IMR-90 (cell line): ENCODE measurements around the gene AQP9. TPM values are rescaled to one million over a fixed set of nuclear protein-coding genes. Genes with fewer than 3 reads are reported as not detected.

Source experiments
- ATAC-seq: fragments of 200-7000 bp; cut with Tn5 transposase; 2 replicates; pipeline ENCODE4 v1.9.1; 2020; ENCODE audit warnings: low read depth, mild to moderate bottlenecking, moderate library complexity
- BruUV-seq: library from RNA; stranded (reverse); fragments of 400-500 nt; replicated peaks from 2 replicates; lab custom pipeline; 2021; lab: Mats Ljungman, UMichigan
- CTCF ChIA-PET: fragments of 300-600 bp; formaldehyde crosslinking; extraction: SDS; loops from one replicate; lab custom pipeline; 2021; ENCODE audit warnings: antibody characterized with exemption; lab: Yijun Ruan, JAX
- POLR2A ChIA-PET: fragments of 300-600 bp; sonication (Branson Sonifier 250); formaldehyde crosslinking; loops from one replicate; lab custom pipeline; 2022; ENCODE audit warnings: antibody characterized with exemption; ENCODE audit not compliant: unreplicated experiment; lab: Charles Lee
- DNase-seq: peaks from one replicate; pipeline ENCODE4 v3.0.0; 2013
- H2AFZ ChIP-seq: replicated peaks from 2 replicates; pipeline ENCODE3; 2013; ENCODE audit warnings: low read length, mild to moderate bottlenecking; ENCODE audit not compliant: poor library complexity
- H2AK5ac ChIP-seq: 2 replicates; pipeline ENCODE4 v1.6.1; 2013; ENCODE audit warnings: low read depth, low read length, inconsistent platforms
- H2AK9ac ChIP-seq: replicated peaks from 2 replicates; pipeline ENCODE3; 2013; ENCODE audit warnings: mild to moderate bottlenecking, low read depth, low read length, moderate library complexity; ENCODE audit not compliant: poor library complexity
- H2BK120ac ChIP-seq: 2 replicates; pipeline ENCODE4 v1.6.1; 2013; ENCODE audit warnings: low read depth, low read length, inconsistent platforms
- H2BK15ac ChIP-seq: 3 replicates; pipeline ENCODE4 v1.6.1; 2013; ENCODE audit warnings: low read depth, low read length, inconsistent platforms
- H2BK20ac ChIP-seq: 2 replicates; pipeline ENCODE4 v1.6.1; 2013; ENCODE audit warnings: low read depth, mild to moderate bottlenecking, inconsistent platforms, low read length, moderate library complexity
- H2BK5ac ChIP-seq: 2 replicates; pipeline ENCODE4 v1.6.1; 2013; ENCODE audit warnings: mild to moderate bottlenecking, low read depth, low read length, inconsistent platforms; ENCODE audit not compliant: poor library complexity, severe bottlenecking
- H3K14ac ChIP-seq: replicated peaks from 2 replicates; pipeline ENCODE4 v1.6.1; 2013; ENCODE audit warnings: low read depth, low read length, inconsistent platforms
- H3K18ac ChIP-seq: 2 replicates; pipeline ENCODE4 v1.6.1; 2013; ENCODE audit warnings: low read depth, low read length, control low read depth
- H3K23ac ChIP-seq: 2 replicates; pipeline ENCODE4 v1.6.1; 2013; ENCODE audit warnings: low read depth, low read length, inconsistent platforms
- H3K27ac ChIP-seq: 2 replicates; pipeline ENCODE4 v1.5.1; 2013; ENCODE audit warnings: mild to moderate bottlenecking, control low read depth, low read length; ENCODE audit not compliant: insufficient read depth
- H3K27me3 ChIP-seq: 2 replicates; pipeline ENCODE4 v1.6.1; 2013; ENCODE audit warnings: low read length; ENCODE audit not compliant: control insufficient read depth, insufficient read depth
- H3K36me3 ChIP-seq: 2 replicates; pipeline ENCODE4 v1.6.1; 2013; ENCODE audit warnings: low read length, mixed read lengths; ENCODE audit not compliant: control insufficient read depth, insufficient read depth
- H3K4ac ChIP-seq: 2 replicates; pipeline ENCODE4 v1.6.1; 2013; ENCODE audit warnings: low read depth, low read length, inconsistent platforms
- H3K4me1 ChIP-seq: 2 replicates; pipeline ENCODE4 v1.6.1; 2013; ENCODE audit warnings: low read length, mixed read lengths; ENCODE audit not compliant: control insufficient read depth, insufficient read depth
- H3K4me2 ChIP-seq: 2 replicates; pipeline ENCODE4 v1.6.1; 2013; ENCODE audit warnings: low read depth, mild to moderate bottlenecking, control low read depth, low read length, moderate library complexity
- H3K4me3 ChIP-seq: 2 replicates; pipeline ENCODE4 v1.5.1; 2013; ENCODE audit warnings: low read depth, mild to moderate bottlenecking, control low read depth, low read length, moderate library complexity; ENCODE audit not compliant: insufficient read depth
- H3K56ac ChIP-seq: 2 replicates; pipeline ENCODE4 v1.6.1; 2013; ENCODE audit warnings: low read length, inconsistent platforms; ENCODE audit not compliant: insufficient read depth; ENCODE audit errors: extremely low read depth
- H3K79me1 ChIP-seq, 2 experiments: 2 replicates each; pipeline ENCODE4 v1.6.1; 2013; ENCODE audit warnings: low read length in 2 of 2, inconsistent platforms in 1 of 2, low read depth in 1 of 2
- H3K9ac ChIP-seq: 2 replicates; pipeline ENCODE4 v1.6.1; 2013; ENCODE audit warnings: low read depth, low read length, control low read depth
- H3K9me1 ChIP-seq: 2 replicates; pipeline ENCODE4 v1.6.1; 2013; ENCODE audit warnings: low read length, inconsistent platforms; ENCODE audit not compliant: insufficient read depth
- H3K9me3 ChIP-seq: 2 replicates; pipeline ENCODE4 v1.6.1; 2013; ENCODE audit warnings: low read length; ENCODE audit not compliant: control insufficient read depth, insufficient read depth
- H4K20me1 ChIP-seq: 2 replicates; pipeline ENCODE4 v1.6.1; 2013; ENCODE audit warnings: low read length, inconsistent platforms; ENCODE audit not compliant: insufficient read depth
- H4K5ac ChIP-seq: 2 replicates; pipeline ENCODE4 v1.6.1; 2013; ENCODE audit warnings: mild to moderate bottlenecking, low read depth, low read length, control low read depth
- H4K8ac ChIP-seq, 2 experiments: 2 replicates each; pipeline ENCODE4 v1.6.1; 2013; ENCODE audit warnings: low read depth in 2 of 2, low read length in 2 of 2, control low read depth in 1 of 2, inconsistent platforms in 1 of 2
- H4K91ac ChIP-seq: 2 replicates; pipeline ENCODE4 v1.6.1; 2013; ENCODE audit warnings: low read depth, low read length, inconsistent platforms; ENCODE audit not compliant: insufficient read depth
- BHLHE40 ChIP-seq: fragments of 150-350 bp; IDR thresholded peaks from 2 replicates; pipeline ENCODE4 v1.6.1; 2016; ENCODE audit warnings: mild to moderate bottlenecking, low read depth, low read length
- CEBPB ChIP-seq: IDR thresholded peaks from 2 replicates; pipeline ENCODE4 v1.6.1; 2012; ENCODE audit warnings: low read depth, low read length, improper control_type of control experiment
- MAFK ChIP-seq: IDR thresholded peaks from 2 replicates; pipeline ENCODE4 v1.6.1; 2012; ENCODE audit warnings: low read depth, low read length, improper control_type of control experiment
- MAZ ChIP-seq: IDR thresholded peaks from 2 replicates; pipeline ENCODE4 v1.6.1; 2012; ENCODE audit warnings: low read depth, mild to moderate bottlenecking, low read length, improper control_type of control experiment, moderate library complexity, borderline replicate concordance
- MXI1 ChIP-seq: IDR thresholded peaks from 2 replicates; pipeline ENCODE4 v1.6.1; 2012; ENCODE audit warnings: low read depth, mild to moderate bottlenecking, low read length, moderate library complexity, borderline replicate concordance
- NFE2L2 ChIP-seq: fragments of 150-350 bp; IDR thresholded peaks from 2 replicates; pipeline ENCODE4 v1.6.1; 2016; ENCODE audit warnings: low read depth, mild to moderate bottlenecking, low read length
- POLR2A ChIP-seq: IDR thresholded peaks from 2 replicates; pipeline ENCODE4 v1.6.1; 2012; ENCODE audit warnings: mild to moderate bottlenecking, low read depth, low read length
- RAD21 ChIP-seq: IDR thresholded peaks from 2 replicates; pipeline ENCODE4 v1.6.1; 2012; ENCODE audit warnings: low read length, improper control_type of control experiment
- RCOR1 ChIP-seq: IDR thresholded peaks from 2 replicates; pipeline ENCODE4 v1.6.1; 2012; ENCODE audit warnings: mild to moderate bottlenecking, low read length, improper control_type of control experiment; ENCODE audit not compliant: insufficient replicate concordance
- WGBS, 2 experiments: methylation state at CpG; one replicate each; pipeline versions ENCODE4 v1.1.5 to v1.1.7; 2013; ENCODE audit warnings: missing lambda C conversion rate in 2 of 2; ENCODE audit not compliant: insufficient read length in 1 of 2; ENCODE audit errors: extremely low coverage in 2 of 2; 5-methylcytosine and 5-hydroxymethylcytosine counted together
- dilution Hi-C: fragments of 300-500 bp; cut with HindIII; formaldehyde crosslinking; loops from one replicate; pipeline ENCODE4 v1.14.3; 2018; ENCODE audit warnings: low sequenced_read_pairs; ENCODE audit not compliant: unreplicated experiment
- in situ Hi-C: fragments of 300-500 bp; cut with MboI; formaldehyde crosslinking; loops from 3 replicates; pipeline ENCODE4 v1.14.3; 2019; ENCODE audit warnings: low sequenced_read_pairs, inconsistent platforms, mixed read lengths
- intact Hi-C: fragments of 100-400 bp; cut with micrococcal nuclease; formaldehyde crosslinking; loops from 2 replicates; pipeline ENCODE4 v1.10.0; 2022
- polyA plus RNA-seq, 3 experiments: library from polyadenylated mRNA; depleted of rRNA; stranded (reverse); fragments of >200 nt; gene quantifications; 2 replicates each; pipeline ENCODE4 v1.2.3, GENCODE V29; 2012; ENCODE audit warnings: low replicate concordance in 1 of 3
- total RNA-seq: library from RNA; depleted of rRNA; stranded (reverse); fragments of >200 nt; gene quantifications from 2 replicates; pipeline ENCODE4 v1.2.3, GENCODE V29; 2012
- TF ChIP-seq, protein P1 (sequence below): fragments of 150-350 bp; IDR thresholded peaks from 2 replicates; pipeline ENCODE4 v1.6.1; 2017; ENCODE audit warnings: mild to moderate bottlenecking, antibody characterized with exemption, low read length, low read depth
- TF ChIP-seq, protein P2 (sequence below): fragments of 150-350 bp; IDR thresholded peaks from 2 replicates; pipeline ENCODE4 v1.6.1; 2016; ENCODE audit warnings: low read depth, mild to moderate bottlenecking, low read length, moderate library complexity, borderline replicate concordance
- TF ChIP-seq, protein P3 (sequence below): conservative IDR thresholded peaks from 2 replicates; pipeline ENCODE4 v1.5.1; 2012; ENCODE audit warnings: mild to moderate bottlenecking, low read depth, low read length, improper control_type of control experiment

Gene AQP9
- total and polyA plus RNA-seq, 2 of the 4 experiments (the other 2 are of a cell fraction) = not detected

GRCh38 chr15:58164926-58165325 is 26.7 kb downstream of the AQP9 start:
- ChIA-PET POLR2A (no interaction called here), CTCF (no interaction called here)
- Histone ChIP-seq H2BK15ac (no peak overlapping the region), H3K23ac (no peak overlapping the region), H3K9ac (no peak overlapping the region), H3K4me3 (no peak overlapping the region), H3K4me1 (no peaks in the 10 kb centered on the region), H3K27ac (no peak overlapping the region), H3K4me2 (no peak overlapping the region), H2AK9ac (no peak overlapping the region), H3K9me1 (no peaks in the 10 kb centered on the region; the same call in 1 of the 2 replicates), H3K18ac (no peak overlapping the region), H3K36me3 (no peaks in the 10 kb centered on the region), H3K27me3 (peaks cover 10% of the 10 kb centered on the region; the same call in 1 of the 2 replicates), H4K5ac (no peak overlapping the region), H2AK5ac (no peak overlapping the region), H2BK120ac (no peak overlapping the region), H2BK5ac (no peak overlapping the region), H2AFZ (no peak overlapping the region), H4K91ac (no peak overlapping the region), H3K14ac (no peak overlapping the region), H3K79me1 (no peaks in the 10 kb centered on the region), H2BK20ac (no peak overlapping the region), H4K8ac (no peak overlapping the region), H3K4ac (no peak overlapping the region), H3K9me3 (no peaks in the 10 kb centered on the region), H3K56ac (no peak overlapping the region), H4K20me1 (no peaks in the 10 kb centered on the region)
- DNase-seq = no peak
- in situ Hi-C loops (no loop called here), dilution Hi-C loops (no loop called here), intact Hi-C loops (loop anchor here (5.0 kb wide), 1 partner anchor 513 kb away; no protein-coding TSS in a partner anchor)
- BruUV-seq = no TSS peak
- ATAC-seq = no peak
- TF ChIP-seq RAD21 (no peak), MAZ (no peak), BHLHE40 (no peak), MXI1 (no peak), POLR2A (no peak), MAFK (no peak), RCOR1 (no peak), CEBPB (no peak), NFE2L2 (no peak)
- TF ChIP-seq, protein P1, sequence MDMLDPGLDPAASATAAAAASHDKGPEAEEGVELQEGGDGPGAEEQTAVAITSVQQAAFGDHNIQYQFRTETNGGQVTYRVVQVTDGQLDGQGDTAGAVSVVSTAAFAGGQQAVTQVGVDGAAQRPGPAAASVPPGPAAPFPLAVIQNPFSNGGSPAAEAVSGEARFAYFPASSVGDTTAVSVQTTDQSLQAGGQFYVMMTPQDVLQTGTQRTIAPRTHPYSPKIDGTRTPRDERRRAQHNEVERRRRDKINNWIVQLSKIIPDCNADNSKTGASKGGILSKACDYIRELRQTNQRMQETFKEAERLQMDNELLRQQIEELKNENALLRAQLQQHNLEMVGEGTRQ = no peak
- TF ChIP-seq, protein P2, sequence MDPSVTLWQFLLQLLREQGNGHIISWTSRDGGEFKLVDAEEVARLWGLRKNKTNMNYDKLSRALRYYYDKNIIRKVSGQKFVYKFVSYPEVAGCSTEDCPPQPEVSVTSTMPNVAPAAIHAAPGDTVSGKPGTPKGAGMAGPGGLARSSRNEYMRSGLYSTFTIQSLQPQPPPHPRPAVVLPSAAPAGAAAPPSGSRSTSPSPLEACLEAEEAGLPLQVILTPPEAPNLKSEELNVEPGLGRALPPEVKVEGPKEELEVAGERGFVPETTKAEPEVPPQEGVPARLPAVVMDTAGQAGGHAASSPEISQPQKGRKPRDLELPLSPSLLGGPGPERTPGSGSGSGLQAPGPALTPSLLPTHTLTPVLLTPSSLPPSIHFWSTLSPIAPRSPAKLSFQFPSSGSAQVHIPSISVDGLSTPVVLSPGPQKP = no peak
- TF ChIP-seq, protein P3, sequence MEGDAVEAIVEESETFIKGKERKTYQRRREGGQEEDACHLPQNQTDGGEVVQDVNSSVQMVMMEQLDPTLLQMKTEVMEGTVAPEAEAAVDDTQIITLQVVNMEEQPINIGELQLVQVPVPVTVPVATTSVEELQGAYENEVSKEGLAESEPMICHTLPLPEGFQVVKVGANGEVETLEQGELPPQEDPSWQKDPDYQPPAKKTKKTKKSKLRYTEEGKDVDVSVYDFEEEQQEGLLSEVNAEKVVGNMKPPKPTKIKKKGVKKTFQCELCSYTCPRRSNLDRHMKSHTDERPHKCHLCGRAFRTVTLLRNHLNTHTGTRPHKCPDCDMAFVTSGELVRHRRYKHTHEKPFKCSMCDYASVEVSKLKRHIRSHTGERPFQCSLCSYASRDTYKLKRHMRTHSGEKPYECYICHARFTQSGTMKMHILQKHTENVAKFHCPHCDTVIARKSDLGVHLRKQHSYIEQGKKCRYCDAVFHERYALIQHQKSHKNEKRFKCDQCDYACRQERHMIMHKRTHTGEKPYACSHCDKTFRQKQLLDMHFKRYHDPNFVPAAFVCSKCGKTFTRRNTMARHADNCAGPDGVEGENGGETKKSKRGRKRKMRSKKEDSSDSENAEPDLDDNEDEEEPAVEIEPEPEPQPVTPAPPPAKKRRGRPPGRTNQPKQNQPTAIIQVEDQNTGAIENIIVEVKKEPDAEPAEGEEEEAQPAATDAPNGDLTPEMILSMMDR = no peak
- no CpG with 5 or more reads among the region's 1 CpG for WGBS, 2 experiments
